Measurements from ENCODE around the gene ANKRD35. TPM values are rescaled to one million over a fixed set of nuclear protein-coding genes. Genes with fewer than 3 reads are reported as not detected.

The ANKRD35 gene
- total RNA-seq, 1 donor = not detected

- H3K4me3 ChIP-seq (ENCODE audit: low read length) = no peak overlapping the region
- no peaks in the 10 kb centered on the region for H3K4me1 ChIP-seq (ENCODE audit: insufficient read depth, low read length)
- no peaks in the 10 kb centered on the region for H3K27me3 ChIP-seq (ENCODE audit: insufficient read depth, low read length)
- no peaks in the 10 kb centered on the region for H3K9me3 ChIP-seq (ENCODE audit: low read depth, low read length)
These were observed 23.0 kb upstream of the ANKRD35 start for GRCh38 chr1:145908653-145909052.

GRCh38 chr1:145906954-145907753 is 21.5 kb upstream of the ANKRD35 start:
- H3K4me3 ChIP-seq (ENCODE audit: low read length) = no peak overlapping the region

GRCh38 chr1:145901312-145902021 is 15.8 kb upstream of the ANKRD35 start:
- H3K4me3 ChIP-seq (ENCODE audit: low read length) = no peak overlapping the region
- no peaks in the 10 kb centered on the region for H3K27me3 ChIP-seq (ENCODE audit: insufficient read depth, low read length)
- H3K9me3 ChIP-seq (ENCODE audit: low read depth, low read length) = no peaks in the 10 kb centered on the region
- H3K4me1 ChIP-seq (ENCODE audit: insufficient read depth, low read length) = no peaks in the 10 kb centered on the region

More at GRCh38 chr1:145906954-145907753, 21.5 kb upstream of the ANKRD35 start:
- no peaks in the 10 kb centered on the region for H3K27me3 ChIP-seq (ENCODE audit: insufficient read depth, low read length)
- H3K4me1 ChIP-seq (ENCODE audit: insufficient read depth, low read length) = no peaks in the 10 kb centered on the region
- H3K9me3 ChIP-seq (ENCODE audit: low read depth, low read length) = no peaks in the 10 kb centered on the region

GRCh38 chr1:145898756-145899155 is 13.1 kb upstream of the ANKRD35 start:
- H3K27me3 ChIP-seq (ENCODE audit: insufficient read depth, low read length) = no peaks in the 10 kb centered on the region
- H3K9me3 ChIP-seq (ENCODE audit: low read depth, low read length) = no peaks in the 10 kb centered on the region
- H3K4me3 ChIP-seq (ENCODE audit: low read length) = no peak overlapping the region
- no peaks in the 10 kb centered on the region for H3K4me1 ChIP-seq (ENCODE audit: insufficient read depth, low read length)

GRCh38 chr1:145897969-145898368 is 12.3 kb upstream of the ANKRD35 start:
- Histone ChIP-seq H3K4me1 (ENCODE audit: insufficient read depth, low read length) (no peaks in the 10 kb centered on the region), H3K4me3 (ENCODE audit: low read length) (no peak overlapping the region), H3K27me3 (ENCODE audit: insufficient read depth, low read length) (no peaks in the 10 kb centered on the region), H3K9me3 (ENCODE audit: low read depth, low read length) (no peaks in the 10 kb centered on the region)

- no peak overlapping the region for H3K4me3 ChIP-seq (ENCODE audit: low read length)
- no peaks in the 10 kb centered on the region for H3K27me3 ChIP-seq (ENCODE audit: insufficient read depth, low read length)
- H3K4me1 ChIP-seq (ENCODE audit: insufficient read depth, low read length) = no peaks in the 10 kb centered on the region
- no peaks in the 10 kb centered on the region for H3K9me3 ChIP-seq (ENCODE audit: low read depth, low read length)
These were observed 9.8 kb upstream of the ANKRD35 start for GRCh38 chr1:145895471-145895870.

- Histone ChIP-seq H3K4me1 (ENCODE audit: insufficient read depth, low read length) (no peaks in the 10 kb centered on the region), H3K4me3 (ENCODE audit: low read length) (no peak overlapping the region), H3K9me3 (ENCODE audit: low read depth, low read length) (no peaks in the 10 kb centered on the region), H3K27me3 (ENCODE audit: insufficient read depth, low read length) (no peaks in the 10 kb centered on the region)
These were observed 7.8 kb upstream of the ANKRD35 start for GRCh38 chr1:145893306-145894055.

- H3K9me3 ChIP-seq (ENCODE audit: low read depth, low read length) = no peaks in the 10 kb centered on the region
- H3K4me1 ChIP-seq (ENCODE audit: insufficient read depth, low read length) = no peaks in the 10 kb centered on the region
- no peak overlapping the region for H3K4me3 ChIP-seq (ENCODE audit: low read length)
- H3K27me3 ChIP-seq (ENCODE audit: insufficient read depth, low read length) = no peaks in the 10 kb centered on the region
These were observed 6.9 kb upstream of the ANKRD35 start for GRCh38 chr1:145892486-145893087.

GRCh38 chr1:145891587-145892485 is 6.2 kb upstream of the ANKRD35 start:
- Histone ChIP-seq H3K27me3 (ENCODE audit: insufficient read depth, low read length) (no peaks in the 10 kb centered on the region), H3K9me3 (ENCODE audit: low read depth, low read length) (no peaks in the 10 kb centered on the region), H3K4me1 (ENCODE audit: insufficient read depth, low read length) (no peaks in the 10 kb centered on the region), H3K4me3 (ENCODE audit: low read length) (no peak overlapping the region)

- Histone ChIP-seq H3K4me1 (ENCODE audit: insufficient read depth, low read length) (peaks cover 4% of the 10 kb centered on the region), H3K9me3 (ENCODE audit: low read depth, low read length) (no peaks in the 10 kb centered on the region), H3K27me3 (ENCODE audit: insufficient read depth, low read length) (no peaks in the 10 kb centered on the region), H3K4me3 (ENCODE audit: low read length) (no peak overlapping the region)
These were observed 5.5 kb upstream of the ANKRD35 start for GRCh38 chr1:145891143-145891542.

GRCh38 chr1:145889722-145890121 is 4.1 kb upstream of the ANKRD35 start:
- Histone ChIP-seq H3K27me3 (ENCODE audit: insufficient read depth, low read length) (peaks cover 1% of the 10 kb centered on the region), H3K4me1 (ENCODE audit: insufficient read depth, low read length) (peaks cover 10% of the 10 kb centered on the region), H3K4me3 (ENCODE audit: low read length) (no peak overlapping the region), H3K9me3 (ENCODE audit: low read depth, low read length) (no peaks in the 10 kb centered on the region)

GRCh38 chr1:145887631-145888030 is 2.0 kb upstream of the ANKRD35 start:
- Histone ChIP-seq H3K4me1 (ENCODE audit: insufficient read depth, low read length) (peaks cover 10% of the 10 kb centered on the region), H3K9me3 (ENCODE audit: low read depth, low read length) (no peaks in the 10 kb centered on the region), H3K27me3 (ENCODE audit: insufficient read depth, low read length) (peaks cover 13% of the 10 kb centered on the region), H3K4me3 (ENCODE audit: low read length) (no peak overlapping the region)

GRCh38 chr1:145886816-145887215 is 1.1 kb upstream of the ANKRD35 start:
- Histone ChIP-seq H3K4me1 (ENCODE audit: insufficient read depth, low read length) (peaks cover 10% of the 10 kb centered on the region), H3K4me3 (ENCODE audit: low read length) (no peak overlapping the region), H3K27me3 (ENCODE audit: insufficient read depth, low read length) (peaks cover 13% of the 10 kb centered on the region), H3K9me3 (ENCODE audit: low read depth, low read length) (no peaks in the 10 kb centered on the region)

- H3K4me3 ChIP-seq (ENCODE audit: low read length) = peak overlapping the region; percentile 54
These were observed 724 bp upstream of the ANKRD35 start for GRCh38 chr1:145886390-145886789.

More at GRCh38 chr1:145886390-145886789, 724 bp upstream of the ANKRD35 start:
- H3K9me3 ChIP-seq (ENCODE audit: low read depth, low read length) = no peaks in the 10 kb centered on the region
- H3K27me3 ChIP-seq (ENCODE audit: insufficient read depth, low read length) = peaks cover 13% of the 10 kb centered on the region
- peaks cover 10% of the 10 kb centered on the region for H3K4me1 ChIP-seq (ENCODE audit: insufficient read depth, low read length)
